Measurements from ENCODE around the gene LOXL3. TPM values are rescaled to one million over a fixed set of nuclear protein-coding genes. Genes with fewer than 3 reads are reported as not detected.
A peak's percentile ranks its signal among the peaks of the same experiment; 100 is the strongest.

LOXL3 gene
- total RNA-seq, 1 donor from 2014 or later: 4.8 TPM

GRCh38 chr2:74482801-74483674 lies 70.7 kb downstream of the LOXL3 start, which contains the start of the genes CCDC142 and TTC31:
CCDC142 (minus strand) TSS chr2:74482998; CDS start chr2:74482837, 161 bp downstream.
TTC31 (plus strand) TSS chr2:74483081; CDS start chr2:74483096, 15 bp downstream.
- intact Hi-C loops (cut with DNase I): loop anchor here (1.0 to 2.0 kb wide), 3 partner anchors 28 to 104 kb away; partner anchors contain the start of genes AUP1, HTRA2 and INO80B
- ATAC-seq (peak; percentile 99), DNase-seq (ENCODE audit: missing footprints) (peak; percentile 97)

Other genes starting within 250 kb of the LOXL3 start
- 1.1 TPM for gene SLC4A5, start 210.5 kb downstream of the LOXL3 start, total RNA-seq
- gene DCTN1, start 173.6 kb downstream of the LOXL3 start, total RNA-seq: 182 TPM
- gene C2orf81, start 132.3 kb downstream of the LOXL3 start, total RNA-seq: 1.1 TPM
- gene WDR54, start 132.2 kb downstream of the LOXL3 start, total RNA-seq: 3.0 TPM
- 16.4 TPM for gene RTKN, start 112.0 kb downstream of the LOXL3 start, total RNA-seq
- 15.7 TPM for gene INO80B, start 98.9 kb downstream of the LOXL3 start, total RNA-seq
- 44.3 TPM for gene WBP1, start 95.5 kb downstream of the LOXL3 start, total RNA-seq
- gene MOGS, start 88.6 kb downstream of the LOXL3 start, total RNA-seq: 20.7 TPM
- 167 TPM for gene MRPL53, start 81.3 kb downstream of the LOXL3 start, total RNA-seq
- gene CCDC142, start 70.9 kb downstream of the LOXL3 start, total RNA-seq: 8.3 TPM
- 12.2 TPM for gene TTC31, start 70.9 kb downstream of the LOXL3 start, total RNA-seq
- 0.43 TPM for gene LBX2, start 54.3 kb downstream of the LOXL3 start, total RNA-seq
- 26.7 TPM for gene PCGF1, start 46.2 kb downstream of the LOXL3 start, total RNA-seq
- gene TLX2, start 39.5 kb downstream of the LOXL3 start, total RNA-seq: not detected
- gene DQX1, start 27.7 kb downstream of the LOXL3 start, total RNA-seq: not detected
- gene AUP1, start 24.2 kb downstream of the LOXL3 start, total RNA-seq: 53.7 TPM
- 29.2 TPM for gene HTRA2, start 24.0 kb downstream of the LOXL3 start, total RNA-seq
- gene DOK1, start 778 bp upstream of the LOXL3 start, total RNA-seq: 4.9 TPM
- gene M1AP, start 94.4 kb upstream of the LOXL3 start, total RNA-seq: not detected
- gene SEMA4F, start 100.3 kb upstream of the LOXL3 start, total RNA-seq: 3.7 TPM